Right lobe of liver (tissue), 6 donors: ENCODE measurements around the gene TPM1. TPM values are rescaled to one million over a fixed set of nuclear protein-coding genes. Genes with fewer than 3 reads are reported as not detected.
A peak's percentile ranks its signal among the peaks of the same experiment; 100 is the strongest.

ENCODE experiments used
- ATAC-seq, 4 donors: fragments of 200-7000 bp; cut with Tn5 transposase; one replicate each; pipeline ENCODE4 v1.9.1; 2020; ENCODE audit warnings: mild to moderate bottlenecking in 4 of 4, moderate library complexity in 4 of 4
- DNase-seq, 3 donors: peaks; one replicate each; pipeline ENCODE4 v3.0.0-alpha.2; 2020
- H3K27ac ChIP-seq, 3 donors: fragments of 200-600 bp; one replicate each; pipeline ENCODE4 v1.8.0; 2022
- H3K27me3 ChIP-seq, 2 donors: fragments of 200-600 bp; one replicate each; pipeline ENCODE4 v1.8.0; 2022
- H3K36me3 ChIP-seq, 4 donors: fragments of 200-600 bp; sonication (generic) in 1 of 4; one replicate each; pipeline versions ENCODE4 v1.5.1 to v1.8.0; 2017 to 2022; ENCODE audit warnings: control low read depth in 1 of 4
- H3K4me1 ChIP-seq, 4 donors: fragments of 200-600 bp; sonication (generic) in 1 of 4; one replicate each; pipeline versions ENCODE4 v1.5.1 to v1.8.0; 2017 to 2022; ENCODE audit warnings: control low read depth in 1 of 4
- H3K4me3 ChIP-seq, 3 donors: fragments of 200-600 bp; one replicate each; pipeline ENCODE4 v1.8.0; 2022
- H3K9me3 ChIP-seq, 4 donors: fragments of 200-600 bp; sonication (generic) in 1 of 4; one replicate each; pipeline versions ENCODE4 v1.5.1 to v1.8.0; 2017 to 2022; ENCODE audit warnings: control low read depth in 1 of 4
- POLR2A ChIP-seq: fragments of 450-650 bp; IDR thresholded peaks from one replicate; pipeline ENCODE4 v1.6.1; 2017; ENCODE audit warnings: antibody characterized with exemption, mild to moderate bottlenecking
- WGBS: methylation state at CpG from one replicate; pipeline ENCODE4 v1.1.6; 2018; ENCODE audit warnings: low coverage, low lambda C conversion rate; ENCODE audit not compliant: insufficient coverage; ENCODE audit errors: missing lambda C conversion rate; 5-methylcytosine and 5-hydroxymethylcytosine counted together
- intact Hi-C, 2 donors: fragments of 100-400 bp; cut with DNase I; formaldehyde crosslinking; loops; one replicate each; pipeline versions ENCODE4 v1.11.2 to v1.14.1; 2022
- total RNA-seq, 6 experiments: library from RNA; depleted of rRNA in 2 of 6; stranded (reverse); fragments of >200 nt in 2 of 6; fragmentation: NEBNext Ultra II Directional in 3 of 6; extraction: Animal tissue kit (Norgen Biotek cat#: 25700) in 3 of 6; gene quantifications; one replicate each; pipeline versions ENCODE4 v1.1.0 to v1.2.4, GENCODE V29; 2016 to 2023
- TF ChIP-seq, protein P1 (sequence below), 4 donors: fragments of 200-600 bp in 3 of 4; fragments of 450-650 bp in 1 of 4; IDR thresholded peaks; one replicate each; pipeline versions ENCODE4 v1.5.1 to v1.8.0; 2016 to 2022; ENCODE audit warnings: antibody characterized with exemption in 4 of 4, mild to moderate bottlenecking in 2 of 4
- donor health status: DM: no; HTN: yes; CAD: no.
- donor health status: DM: no; HTN: no; CAD: no.
- donor health status: DM: no; HTN: no; CAD: no.
- donor health status: DM: no; HTN: yes; CAD: no.
- donor health status: DM: no; HTN: yes; CAD: no.

Gene TPM1
- total RNA-seq, 6 experiments from 2014 or later = 44.3 to 180 (median 91.6) TPM

- peaks cover 0 to 5% (median 0%) of the 10 kb centered on the region in 4 donors for H3K36me3 ChIP-seq
- H3K27ac ChIP-seq = no peak overlapping the region
- H3K4me1 ChIP-seq = peaks cover 0 to 7% (median 0%) of the 10 kb centered on the region in 4 donors
- H3K27me3 ChIP-seq = no peaks in the 10 kb centered on the region
- ATAC-seq (no peak), DNase-seq (no peak)
- no peak overlapping the region for H3K4me3 ChIP-seq
- intact Hi-C loops = no loop called here
- H3K9me3 ChIP-seq = no peaks in the 10 kb centered on the region
- TF ChIP-seq, protein P1, sequence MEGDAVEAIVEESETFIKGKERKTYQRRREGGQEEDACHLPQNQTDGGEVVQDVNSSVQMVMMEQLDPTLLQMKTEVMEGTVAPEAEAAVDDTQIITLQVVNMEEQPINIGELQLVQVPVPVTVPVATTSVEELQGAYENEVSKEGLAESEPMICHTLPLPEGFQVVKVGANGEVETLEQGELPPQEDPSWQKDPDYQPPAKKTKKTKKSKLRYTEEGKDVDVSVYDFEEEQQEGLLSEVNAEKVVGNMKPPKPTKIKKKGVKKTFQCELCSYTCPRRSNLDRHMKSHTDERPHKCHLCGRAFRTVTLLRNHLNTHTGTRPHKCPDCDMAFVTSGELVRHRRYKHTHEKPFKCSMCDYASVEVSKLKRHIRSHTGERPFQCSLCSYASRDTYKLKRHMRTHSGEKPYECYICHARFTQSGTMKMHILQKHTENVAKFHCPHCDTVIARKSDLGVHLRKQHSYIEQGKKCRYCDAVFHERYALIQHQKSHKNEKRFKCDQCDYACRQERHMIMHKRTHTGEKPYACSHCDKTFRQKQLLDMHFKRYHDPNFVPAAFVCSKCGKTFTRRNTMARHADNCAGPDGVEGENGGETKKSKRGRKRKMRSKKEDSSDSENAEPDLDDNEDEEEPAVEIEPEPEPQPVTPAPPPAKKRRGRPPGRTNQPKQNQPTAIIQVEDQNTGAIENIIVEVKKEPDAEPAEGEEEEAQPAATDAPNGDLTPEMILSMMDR (IDR thresholded peaks at IDR 0.05) = no peak
- TF ChIP-seq POLR2A = no peak
- whole genome bisulfite sequencing = 90% methylated on average over 2 of the region's 4 CpGs
Observed at GRCh38 chr15:63076714-63077046, 34.1 kb downstream of the TPM1 start.

- H3K27ac ChIP-seq = no peak overlapping the region
- H3K4me3 ChIP-seq = no peak overlapping the region
- TF ChIP-seq, protein P1 (IDR thresholded peaks at IDR 0.05) = no peak
- no peak for TF ChIP-seq POLR2A
- 86% methylated on average over 6 of the region's 6 CpGs for WGBS
- intact Hi-C loops = no loop called here
- H3K36me3 ChIP-seq = no peaks in the 10 kb centered on the region
- peaks cover 0 to 7% (median 0%) of the 10 kb centered on the region in 4 donors for H3K4me1 ChIP-seq
- no peak for ATAC-seq
- DNase-seq = no peak
- H3K9me3 ChIP-seq = no peaks in the 10 kb centered on the region
- H3K27me3 ChIP-seq = no peaks in the 10 kb centered on the region
Observed at GRCh38 chr15:63077952-63078351, 35.4 kb downstream of the TPM1 start.

DNA sequence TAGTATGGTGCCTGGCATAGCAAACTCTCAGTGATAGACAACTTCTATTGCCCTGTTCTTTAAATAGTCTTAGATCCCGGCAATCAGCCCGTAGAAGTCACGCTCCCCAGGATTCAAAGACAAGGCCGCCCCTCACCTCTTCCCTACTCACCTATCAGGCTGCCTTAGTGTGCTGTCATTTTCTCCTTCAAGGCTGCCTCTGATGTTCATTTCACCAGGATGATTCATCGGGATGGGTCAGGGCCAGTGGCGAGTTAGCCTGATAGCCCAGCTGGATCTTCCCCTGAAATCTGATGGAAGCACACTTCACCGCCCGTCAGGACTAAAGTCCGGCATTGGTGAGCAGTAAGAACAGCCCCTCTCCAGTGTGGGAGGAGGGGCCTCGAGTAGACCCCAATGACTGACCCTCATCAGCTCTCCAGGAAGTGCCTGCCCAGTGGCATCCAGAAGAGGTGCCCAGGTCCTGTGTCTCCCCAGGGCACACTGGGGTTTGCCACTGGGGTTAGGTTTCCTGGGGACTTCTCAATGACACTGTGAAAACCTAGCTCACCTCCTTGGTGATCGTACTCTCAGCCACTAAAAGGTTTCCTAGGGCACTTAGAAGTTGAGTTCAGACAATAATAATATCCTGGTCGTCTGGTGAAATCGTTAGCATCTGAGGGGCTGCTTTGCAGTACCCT, 37.5 kb downstream of the TPM1 start:
- no peak for TF ChIP-seq POLR2A
- TF ChIP-seq, protein P1 (IDR thresholded peaks at IDR 0.05) = no peak
- Histone ChIP-seq H3K36me3 (no peaks in the 10 kb centered on the region), H3K27ac (no peak overlapping the region), H3K4me1 (peaks cover 0 to 8% (median 0%) of the 10 kb centered on the region in 4 donors), H3K4me3 (no peak overlapping the region), H3K27me3 (no peaks in the 10 kb centered on the region), H3K9me3 (no peaks in the 10 kb centered on the region)
- WGBS = 83% methylated on average over 2 of the region's 13 CpGs
- intact Hi-C loops = loop anchor here in 1 of 2 donors (10.0 kb wide), 1 partner anchor 235 kb away; no protein-coding TSS in a partner anchor
- DNase-seq = no peak
- peak in 1 of 4 donors; percentile 54 for ATAC-seq

- Histone ChIP-seq H3K36me3 (no peaks in the 10 kb centered on the region), H3K27me3 (no peaks in the 10 kb centered on the region), H3K4me1 (peaks cover 0 to 14% (median 0%) of the 10 kb centered on the region in 4 donors), H3K4me3 (no peak overlapping the region), H3K27ac (no peak overlapping the region), H3K9me3 (no peaks in the 10 kb centered on the region)
- 95% methylated on average over 8 of the region's 10 CpGs for WGBS
- intact Hi-C loops = loop anchor here in 1 of 2 donors (10.0 kb wide), 1 partner anchor 236 kb away; no protein-coding TSS in a partner anchor
- ATAC-seq (no peak), DNase-seq (no peak)
- no peak for TF ChIP-seq POLR2A
Observed at GRCh38 chr15:63080634-63081250, 38.2 kb downstream of the TPM1 start.

DNA sequence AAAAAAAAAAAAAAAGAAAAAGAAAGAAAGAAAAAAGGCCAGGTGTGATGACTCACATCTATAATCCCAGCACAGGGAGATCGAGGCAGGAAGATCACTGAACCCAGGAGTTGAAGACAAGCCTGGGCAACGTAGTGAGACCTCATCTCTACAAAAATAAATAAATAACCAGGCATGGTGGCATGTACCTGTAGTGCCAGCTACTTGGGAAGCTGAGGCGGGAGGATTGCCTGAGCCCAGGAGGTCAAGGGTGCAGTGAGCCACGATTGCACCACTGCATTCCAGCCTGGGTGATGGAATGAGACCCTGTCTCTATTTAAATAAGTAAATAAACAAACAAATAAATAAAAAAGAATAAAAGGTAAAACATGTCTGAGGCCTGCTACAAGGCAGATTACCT, 39.8 kb downstream of the TPM1 start:
- H3K4me1 ChIP-seq = peaks cover 0 to 14% (median 0%) of the 10 kb centered on the region in 4 donors
- TF ChIP-seq, protein P1 (IDR thresholded peaks at IDR 0.05) = no peak
- no peak for TF ChIP-seq POLR2A
- 56% methylated on average over 3 of the region's 4 CpGs for WGBS
- H3K36me3 ChIP-seq = no peaks in the 10 kb centered on the region
- no peak overlapping the region for H3K4me3 ChIP-seq
- H3K27ac ChIP-seq = no peak overlapping the region
- ATAC-seq (no peak), DNase-seq (no peak)
- no peaks in the 10 kb centered on the region for H3K27me3 ChIP-seq
- intact Hi-C loops = loop anchor here in 1 of 2 donors (10.0 kb wide), 1 partner anchor 238 kb away; no protein-coding TSS in a partner anchor
- H3K9me3 ChIP-seq = no peaks in the 10 kb centered on the region
